HCT116 (cell line): Measurements from ENCODE around the gene ARHGEF12. TPM values are rescaled to one million over a fixed set of nuclear protein-coding genes. Genes with fewer than 3 reads are reported as not detected.

Source experiments
- ATAC-seq: fragments of 200-7000 bp; cut with Tn5 transposase; 2 replicates; pipeline ENCODE4 v1.9.1; 2020; ENCODE audit warnings: mild to moderate bottlenecking, moderate library complexity
- BruUV-seq: library from RNA; stranded (reverse); fragments of 400-500 nt; replicated peaks from 2 replicates; lab custom pipeline; 2021; lab: Mats Ljungman, UMichigan
- CTCF ChIA-PET: fragments of 300-600 bp; sonication (Branson Sonifier 250); formaldehyde crosslinking; loops from one replicate; lab custom pipeline; 2021; ENCODE audit warnings: antibody characterized with exemption; lab: Charles Lee
- POLR2A ChIA-PET: fragments of 300-600, 350-600 bp; sonication (Branson Sonifier 250); formaldehyde crosslinking; loops from one replicate; lab custom pipeline; 2021; ENCODE audit warnings: antibody characterized with exemption; lab: Charles Lee
- RAD21 ChIA-PET, 2 experiments: fragments of 300-600 bp; sonication (Branson Sonifier 250); formaldehyde crosslinking; loops; one replicate each; lab custom pipeline; 2023; ENCODE audit warnings: low total read pairs in 2 of 2; ENCODE audit not compliant: uncharacterized antibody in 2 of 2, unreplicated experiment in 2 of 2, low non-redundant PET in 1 of 2; lab: Charles Lee
- DNase-seq: peaks from one replicate; pipeline ENCODE4 v3.0.0-alpha.2; 2010; ENCODE audit warnings: low read depth, low spot score
- H2AFZ ChIP-seq: fragments of 200-600 bp; shearing (Covaris generic), sonication (generic); 2 replicates; pipeline ENCODE4 v1.6.1; 2017; ENCODE audit warnings: low read depth, mixed run types, mixed read lengths, antibody characterized with exemption, low read length; ENCODE audit not compliant: poor library complexity, severe bottlenecking
- H3K27ac ChIP-seq: 2 replicates; pipeline ENCODE4 v1.5.1; 2012; ENCODE audit warnings: low read depth, low read length
- H3K27me3 ChIP-seq: fragments of 200-600 bp; sonication (generic); 2 replicates; pipeline ENCODE4 v1.6.1; 2016; ENCODE audit warnings: mixed run types, low read length, mixed read lengths; ENCODE audit not compliant: insufficient read depth
- H3K36me3 ChIP-seq, 2 experiments: fragments of 200-500 bp in 1 of 2; fragments of 200-600 bp in 1 of 2; sonication (Bioruptor generic) in 1 of 2; sonication (generic) in 1 of 2; 2 replicates each; pipeline versions ENCODE4 v1.5.1 to v1.6.1; 2014 to 2016; ENCODE audit warnings: low read length in 2 of 2, inconsistent platforms in 1 of 2, mixed read lengths in 1 of 2, mixed run types in 1 of 2; ENCODE audit not compliant: insufficient read depth in 2 of 2, control insufficient read depth in 1 of 2
- H3K4me1 ChIP-seq, 2 experiments: fragments of 200-600 bp in 1 of 2; sonication (generic) in 1 of 2; 2 replicates each; pipeline versions ENCODE4 v1.5.1 to v1.6.1; 2012 to 2017; ENCODE audit warnings: low read length in 2 of 2, inconsistent platforms in 1 of 2, mild to moderate bottlenecking in 1 of 2, mixed read lengths in 1 of 2, mixed run types in 1 of 2, moderate library complexity in 1 of 2; ENCODE audit not compliant: insufficient read depth in 2 of 2, control insufficient read depth in 1 of 2
- H3K4me2 ChIP-seq: fragments of 200-600 bp; sonication (generic); 2 replicates; pipeline ENCODE4 v1.6.1; 2017; ENCODE audit warnings: mixed run types, low read length, mixed read lengths
- H3K4me3 ChIP-seq, 2 experiments: fragments of 200-600 bp in 1 of 2; sonication (generic) in 1 of 2; replicated peaks in 1 of 2; 2 replicates each; pipeline ENCODE4 v1.5.1; 2011 to 2016; ENCODE audit warnings: low read length in 2 of 2, control low read depth in 1 of 2, low read depth in 1 of 2, mild to moderate bottlenecking in 1 of 2, mixed read lengths in 1 of 2, mixed run types in 1 of 2
- H3K79me2 ChIP-seq: fragments of 200-600 bp; sonication (generic); 2 replicates; pipeline ENCODE4 v1.6.1; 2017; ENCODE audit warnings: mild to moderate bottlenecking, mixed run types, low read length, moderate library complexity, mixed read lengths; ENCODE audit not compliant: insufficient read depth
- H3K9ac ChIP-seq: fragments of 200-600 bp; sonication (generic); 2 replicates; pipeline ENCODE4 v1.6.1; 2016; ENCODE audit warnings: low read length, mixed read lengths
- H3K9me2 ChIP-seq: fragments of 200-600 bp; sonication (generic), shearing (Covaris generic); 2 replicates; pipeline ENCODE4 v1.6.1; 2017; ENCODE audit warnings: mixed run types, mild to moderate bottlenecking, moderate library complexity; ENCODE audit not compliant: insufficient read depth
- H3K9me3 ChIP-seq, 2 experiments: fragments of 200-500 bp in 1 of 2; fragments of 200-600 bp in 1 of 2; sonication (Bioruptor generic) in 1 of 2; sonication (generic) in 1 of 2; 2 replicates each; pipeline ENCODE4 v1.6.1; 2014 to 2017; ENCODE audit warnings: low read length in 2 of 2, mixed read lengths in 2 of 2, inconsistent platforms in 1 of 2, low read depth in 1 of 2, mild to moderate bottlenecking in 1 of 2, mixed run types in 1 of 2, moderate library complexity in 1 of 2; ENCODE audit not compliant: control insufficient read depth in 1 of 2, insufficient read depth in 1 of 2
- H4K20me1 ChIP-seq: fragments of 200-600 bp; sonication (generic), shearing (Covaris generic); 2 replicates; pipeline ENCODE4 v1.6.1; 2017; ENCODE audit warnings: mixed run types, mild to moderate bottlenecking, moderate library complexity; ENCODE audit not compliant: insufficient read depth
- ATF3 ChIP-seq: IDR thresholded peaks from 2 replicates; pipeline ENCODE4 v1.6.1; 2012
- CBX3 ChIP-seq: IDR thresholded peaks from 2 replicates; pipeline ENCODE4 v1.6.1; 2012; ENCODE audit warnings: low read depth
- ELF1 ChIP-seq: IDR thresholded peaks from 2 replicates; pipeline ENCODE4 v1.6.1; 2012; ENCODE audit warnings: low read depth, borderline replicate concordance
- EZH2phosphoT487 ChIP-seq: fragments of 200-600 bp; IDR thresholded peaks from 2 replicates; pipeline ENCODE4 v1.6.1; 2018; ENCODE audit warnings: antibody characterized with exemption, borderline replicate concordance
- JUND ChIP-seq: IDR thresholded peaks from 2 replicates; pipeline ENCODE4 v1.6.1; 2012
- MAX ChIP-seq: IDR thresholded peaks from 2 replicates; pipeline ENCODE4 v1.6.1; 2012
- POLR2A ChIP-seq: IDR thresholded peaks from 2 replicates; pipeline ENCODE4 v1.7.0; 2011; ENCODE audit warnings: borderline replicate concordance; ENCODE audit not compliant: insufficient read depth, insufficient read length; ENCODE audit errors: extremely low read depth
- POLR2AphosphoS5 ChIP-seq: IDR thresholded peaks from 2 replicates; pipeline ENCODE4 v1.6.1; 2011; ENCODE audit warnings: mild to moderate bottlenecking, low read depth, low read length, moderate library complexity
- RAD21 ChIP-seq: IDR thresholded peaks from 2 replicates; pipeline ENCODE4 v1.6.1; 2012; ENCODE audit warnings: low read depth, mild to moderate bottlenecking
- SP1 ChIP-seq: IDR thresholded peaks from 2 replicates; pipeline ENCODE4 v1.6.1; 2012; ENCODE audit warnings: low read depth
- YY1 ChIP-seq: IDR thresholded peaks from 2 replicates; pipeline ENCODE4 v1.6.1; 2011; ENCODE audit warnings: low read length, low read depth, moderate library complexity, mild to moderate bottlenecking; ENCODE audit not compliant: insufficient replicate concordance; ENCODE audit errors: extremely low read depth
- ZBTB33 ChIP-seq: IDR thresholded peaks from 2 replicates; pipeline ENCODE4 v1.6.1; 2011; ENCODE audit warnings: mild to moderate bottlenecking, low read length, moderate library complexity; ENCODE audit not compliant: insufficient replicate concordance; ENCODE audit errors: extremely low read depth
- ZFX ChIP-seq: fragments of 450-650 bp; IDR thresholded peaks from 2 replicates; pipeline ENCODE4 v1.6.1; 2017
- intact Hi-C: fragments of 100-400 bp; cut with micrococcal nuclease; formaldehyde crosslinking; loops from 2 replicates; pipeline ENCODE4 v1.10.0; 2022
- total RNA-seq: library from RNA; stranded (reverse); gene quantifications from one replicate; pipeline ENCODE4 v1.2.1, GENCODE V29; 2021; ENCODE audit not compliant: unreplicated experiment

Gene ARHGEF12
- total RNA-seq, 1 experiment from 2014 or later = 81.4 TPM

GRCh38 chr11:120457996-120458395 is 121.8 kb downstream of the ARHGEF12 start:
- no peak for ATAC-seq
- no peak overlapping the region for H3K9ac ChIP-seq
- no peaks in the 10 kb centered on the region for H3K27me3 ChIP-seq
- H3K27ac ChIP-seq = no peak overlapping the region
- no peaks in the 10 kb centered on the region for H3K9me3 ChIP-seq
- intact Hi-C loops = no loop called here
- H3K9me2 ChIP-seq = no peaks in the 10 kb centered on the region
- ChIA-PET RAD21 (no interaction called here), POLR2A (no interaction called here), CTCF (no interaction called here)
- H3K36me3 ChIP-seq = peaks cover 26 to 49% of the 10 kb centered on the region in 2 experiments; a peak in 3 of 4 replicates
- no peaks in the 10 kb centered on the region for H3K4me1 ChIP-seq
- H3K4me2 ChIP-seq = no peak overlapping the region
- no peaks in the 10 kb centered on the region for H3K79me2 ChIP-seq
- no peak overlapping the region for H2AFZ ChIP-seq
- no peaks in the 10 kb centered on the region for H4K20me1 ChIP-seq
- no TSS peak for BruUV-seq
- TF ChIP-seq RAD21 = no peak
- TF ChIP-seq ZFX = no peak
- TF ChIP-seq JUND = no peak
- no peak for TF ChIP-seq CBX3
- TF ChIP-seq ZBTB33 = no peak
- TF ChIP-seq POLR2A = no peak
- TF ChIP-seq YY1 = no peak
- no peak for TF ChIP-seq MAX
- no peak for TF ChIP-seq EZH2phosphoT487
- no peak for TF ChIP-seq ELF1
- no peak for TF ChIP-seq POLR2AphosphoS5
- TF ChIP-seq ATF3 = no peak
- TF ChIP-seq SP1 = no peak
- no peak for DNase-seq
- H3K4me3 ChIP-seq = no peak overlapping the region
